Panc1 (cell line): ENCODE measurements around the gene GRM1. TPM values are rescaled to one million over a fixed set of nuclear protein-coding genes. Genes with fewer than 3 reads are reported as not detected.

ENCODE experiments used
- ATAC-seq: fragments of 200-7000 bp; cut with Tn5 transposase; 2 replicates; pipeline ENCODE4 v1.9.1; 2020; ENCODE audit warnings: mild to moderate bottlenecking, moderate library complexity
- BruUV-seq: library from RNA; stranded (reverse); fragments of 400-500 nt; replicated peaks from 2 replicates; lab custom pipeline; 2021; lab: Mats Ljungman, UMichigan
- CTCF ChIA-PET: fragments of 300-600 bp; sonication (Branson Sonifier 250); formaldehyde crosslinking; loops from one replicate; lab custom pipeline; 2022; ENCODE audit warnings: antibody characterized with exemption; lab: Charles Lee
- POLR2A ChIA-PET: fragments of 300-600 bp; sonication (Branson Sonifier 250); formaldehyde crosslinking; loops from one replicate; lab custom pipeline; 2022; ENCODE audit warnings: antibody characterized with exemption; lab: Charles Lee
- DNase-seq: peaks from one replicate; pipeline ENCODE4 v3.0.0-alpha.2; 2010; ENCODE audit warnings: low read depth, low spot score
- H3K27ac ChIP-seq: 2 replicates; pipeline ENCODE4 v1.5.1; 2011; ENCODE audit warnings: mild to moderate bottlenecking, low read length, inconsistent platforms
- H3K27me3 ChIP-seq: fragments of 200-500 bp; sonication (Bioruptor generic); 2 replicates; pipeline ENCODE4 v1.6.0; 2014; ENCODE audit warnings: low read length, inconsistent platforms; ENCODE audit not compliant: control insufficient read depth, insufficient read depth
- H3K36me3 ChIP-seq: fragments of 200-500 bp; sonication (Bioruptor generic); 2 replicates; pipeline ENCODE4 v1.5.1; 2014; ENCODE audit warnings: inconsistent platforms, mild to moderate bottlenecking, low read length, moderate library complexity; ENCODE audit not compliant: control insufficient read depth, insufficient read depth
- H3K4me1 ChIP-seq: 2 replicates; pipeline ENCODE4 v1.5.1; 2011; ENCODE audit warnings: inconsistent platforms, mild to moderate bottlenecking, low read length, moderate library complexity; ENCODE audit not compliant: control insufficient read depth, insufficient read depth
- H3K4me3 ChIP-seq, 2 experiments: 2 replicates each; pipeline ENCODE4 v1.5.1; 2011 to 2012; ENCODE audit warnings: low read depth in 2 of 2, low read length in 2 of 2, mild to moderate bottlenecking in 2 of 2, inconsistent platforms in 1 of 2, moderate library complexity in 1 of 2
- H3K9me3 ChIP-seq: fragments of 200-500 bp; sonication (Bioruptor generic); 2 replicates; pipeline ENCODE4 v1.5.1; 2014; ENCODE audit warnings: low read depth, mild to moderate bottlenecking, inconsistent platforms, low read length, moderate library complexity; ENCODE audit not compliant: control insufficient read depth, insufficient read depth
- CTCF ChIP-seq: fragments of 450-650 bp; IDR thresholded peaks from 2 replicates; pipeline ENCODE4 v1.5.1; 2017; ENCODE audit warnings: mild to moderate bottlenecking
- POLR2AphosphoS5 ChIP-seq: IDR thresholded peaks from 2 replicates; pipeline ENCODE4 v1.6.1; 2012; ENCODE audit warnings: mild to moderate bottlenecking, low read depth, low read length, moderate library complexity
- REST ChIP-seq, 2 experiments: IDR thresholded peaks; 2 replicates each; pipeline ENCODE4 v1.6.1; 2011 to 2012; ENCODE audit warnings: low read depth in 2 of 2, control low read depth in 1 of 2, low read length in 1 of 2, mild to moderate bottlenecking in 1 of 2, moderate library complexity in 1 of 2; ENCODE audit not compliant: insufficient read depth in 1 of 2
- SIN3A ChIP-seq: IDR thresholded peaks from 2 replicates; pipeline ENCODE4 v1.6.1; 2012; ENCODE audit warnings: low read depth, mild to moderate bottlenecking, low read length, moderate library complexity, borderline replicate concordance; ENCODE audit not compliant: insufficient read depth
- TCF7L2 ChIP-seq: IDR thresholded peaks from 2 replicates; pipeline ENCODE4 v1.6.1; 2011; ENCODE audit warnings: mild to moderate bottlenecking, low read depth, low read length, inconsistent platforms
- in situ Hi-C: cut with HindIII; loops from 2 replicates; pipeline ENCODE4 v1.10.0; 2016; ENCODE audit warnings: low sequenced_read_pairs, low pct_unique_long_range_greater_than_20kb
- intact Hi-C: fragments of 100-400 bp; cut with micrococcal nuclease; formaldehyde crosslinking; loops from one replicate; pipeline ENCODE4 v1.10.0; 2022; ENCODE audit not compliant: unreplicated experiment
- total RNA-seq: library from RNA; stranded (reverse); gene quantifications from one replicate; pipeline ENCODE4 v1.2.1, GENCODE V29; 2021; ENCODE audit not compliant: unreplicated experiment

The GRM1 gene
- total RNA-seq, 1 experiment from 2014 or later = not detected

DNA sequence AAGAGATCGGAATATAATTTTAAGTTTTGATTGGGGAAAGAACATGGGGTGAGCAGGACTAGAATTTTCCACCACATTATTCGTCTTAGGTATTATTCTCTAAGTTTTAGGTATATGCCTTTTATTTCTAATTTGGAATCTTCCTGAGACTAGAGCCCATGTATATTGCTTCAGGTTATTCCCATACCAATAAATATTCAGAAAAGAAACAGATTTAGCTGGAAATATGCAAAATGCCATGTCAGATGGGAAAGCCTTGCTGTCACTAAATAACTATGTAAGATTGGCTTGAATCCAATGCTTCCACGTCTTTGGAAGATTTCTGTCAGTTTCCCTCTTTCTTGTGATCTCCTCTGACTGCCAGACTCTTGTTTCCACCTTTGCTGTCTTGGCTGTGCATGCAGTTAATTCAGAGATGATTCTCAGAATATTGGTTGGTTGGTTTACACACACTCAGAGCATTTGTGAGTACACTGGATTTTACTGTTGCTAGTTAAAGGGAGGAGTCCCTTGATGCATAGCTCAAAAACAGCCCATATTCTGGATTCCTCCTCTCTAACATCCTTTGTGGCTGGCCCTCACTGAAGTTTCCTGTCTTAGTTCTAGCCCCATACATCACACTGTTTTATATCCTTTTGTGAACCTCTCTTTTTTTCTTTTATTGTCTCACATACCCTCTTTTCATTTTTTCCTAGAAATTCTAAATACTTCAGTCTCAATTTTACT lies 64.3 kb downstream of the GRM1 start:
- H3K4me3 ChIP-seq = no peak overlapping the region
- H3K27ac ChIP-seq = no peak overlapping the region
- ChIA-PET POLR2A (no interaction called here), CTCF (no interaction called here)
- H3K27me3 ChIP-seq = no peaks in the 10 kb centered on the region
- no peaks in the 10 kb centered on the region for H3K4me1 ChIP-seq
- DNase-seq (no peak), ATAC-seq (no peak)
- intact Hi-C loops = no loop called here
- H3K9me3 ChIP-seq = no peaks in the 10 kb centered on the region
- in situ Hi-C loops = no loop called here
- TF ChIP-seq SIN3A (no peak), CTCF (no peak), TCF7L2 (no peak), POLR2AphosphoS5 (no peak), REST (IDR thresholded peaks at IDR 0.05; ENCODE audit: insufficient read depth in 1 of 2, low read depth in 2 of 2, low read length in 1 of 2) (no peak)
- no TSS peak for BruUV-seq
- no peaks in the 10 kb centered on the region for H3K36me3 ChIP-seq

DNA sequence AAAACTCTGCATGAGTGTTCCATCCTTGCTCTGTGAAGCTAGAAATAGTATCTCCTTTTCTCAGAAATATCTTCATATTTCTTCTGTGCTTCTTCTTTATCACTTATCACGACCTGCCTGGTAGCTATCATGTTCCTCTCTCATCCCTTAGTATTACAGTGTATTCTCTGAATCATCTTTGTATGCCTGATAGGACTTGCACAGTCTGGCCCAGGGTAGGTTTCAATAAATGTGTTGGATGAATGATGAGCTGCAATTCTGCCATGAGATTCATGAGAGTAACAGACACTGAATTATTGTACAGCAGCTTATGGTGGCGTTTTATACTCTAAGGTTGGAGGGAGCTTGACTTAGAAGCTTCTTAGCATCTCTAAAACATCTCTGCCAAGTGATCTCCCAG lies 66.6 kb downstream of the GRM1 start:
- no peak for TF ChIP-seq SIN3A
- no peak for TF ChIP-seq CTCF
- no peak for TF ChIP-seq POLR2AphosphoS5
- no peak for TF ChIP-seq REST (IDR thresholded peaks at IDR 0.05; ENCODE audit: insufficient read depth in 1 of 2, low read depth in 2 of 2, low read length in 1 of 2)
- no peak overlapping the region for H3K4me3 ChIP-seq
- H3K27me3 ChIP-seq = no peaks in the 10 kb centered on the region
- POLR2A ChIA-PET = no interaction called here
- in situ Hi-C loops = no loop called here
- H3K36me3 ChIP-seq = no peaks in the 10 kb centered on the region
- H3K27ac ChIP-seq = no peak overlapping the region
- no TSS peak for BruUV-seq
- no peaks in the 10 kb centered on the region for H3K4me1 ChIP-seq
- CTCF ChIA-PET = no interaction called here
- no peak for DNase-seq
- ATAC-seq = no peak
- no peaks in the 10 kb centered on the region for H3K9me3 ChIP-seq
- intact Hi-C loops = no loop called here
